Transverse colon (tissue), 3 donors: ENCODE measurements around the gene GRAMD1B.

Experiments used
- POLR2A ChIP-seq: fragments of 450-650 bp; IDR thresholded peaks from one replicate; pipeline ENCODE4 v1.6.1; 2016; ENCODE audit warnings: antibody characterized with exemption, mild to moderate bottlenecking, moderate library complexity
- TF ChIP-seq, protein P1 (sequence below), 5 experiments: fragments of 200-600 bp in 3 of 5; fragments of 450-650 bp in 2 of 5; sonication (generic) in 3 of 5; IDR thresholded peaks; 1 replicate in 2 of 5; 2 replicates in 3 of 5; pipeline ENCODE4 v1.5.1; 2016 to 2017; ENCODE audit warnings: antibody characterized with exemption in 5 of 5, inconsistent platforms in 3 of 5, mild to moderate bottlenecking in 2 of 5, moderate library complexity in 1 of 5

DNA sequence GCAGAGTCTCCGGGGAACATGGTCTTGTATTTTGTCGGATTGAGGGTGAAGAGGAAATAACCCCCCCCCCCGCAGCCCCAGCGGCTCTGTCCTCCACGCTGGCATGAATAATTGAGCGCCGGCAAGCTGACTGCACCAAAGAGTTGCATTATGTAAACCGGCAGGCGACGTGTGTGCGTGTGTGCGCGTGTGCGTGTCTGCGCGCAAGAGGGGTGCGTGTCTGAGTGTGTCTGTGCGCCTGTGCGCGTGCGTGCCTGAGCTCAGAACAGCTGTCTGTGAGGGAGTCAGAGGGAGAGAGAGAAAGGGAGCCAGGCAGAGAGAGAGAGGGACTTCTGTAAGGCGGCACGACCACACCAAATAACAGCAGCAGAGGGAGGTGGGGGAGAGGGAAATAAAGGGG lies 129.9 kb downstream of the GRAMD1B start:
- TF ChIP-seq POLR2A: no peak
- TF ChIP-seq, protein P1, sequence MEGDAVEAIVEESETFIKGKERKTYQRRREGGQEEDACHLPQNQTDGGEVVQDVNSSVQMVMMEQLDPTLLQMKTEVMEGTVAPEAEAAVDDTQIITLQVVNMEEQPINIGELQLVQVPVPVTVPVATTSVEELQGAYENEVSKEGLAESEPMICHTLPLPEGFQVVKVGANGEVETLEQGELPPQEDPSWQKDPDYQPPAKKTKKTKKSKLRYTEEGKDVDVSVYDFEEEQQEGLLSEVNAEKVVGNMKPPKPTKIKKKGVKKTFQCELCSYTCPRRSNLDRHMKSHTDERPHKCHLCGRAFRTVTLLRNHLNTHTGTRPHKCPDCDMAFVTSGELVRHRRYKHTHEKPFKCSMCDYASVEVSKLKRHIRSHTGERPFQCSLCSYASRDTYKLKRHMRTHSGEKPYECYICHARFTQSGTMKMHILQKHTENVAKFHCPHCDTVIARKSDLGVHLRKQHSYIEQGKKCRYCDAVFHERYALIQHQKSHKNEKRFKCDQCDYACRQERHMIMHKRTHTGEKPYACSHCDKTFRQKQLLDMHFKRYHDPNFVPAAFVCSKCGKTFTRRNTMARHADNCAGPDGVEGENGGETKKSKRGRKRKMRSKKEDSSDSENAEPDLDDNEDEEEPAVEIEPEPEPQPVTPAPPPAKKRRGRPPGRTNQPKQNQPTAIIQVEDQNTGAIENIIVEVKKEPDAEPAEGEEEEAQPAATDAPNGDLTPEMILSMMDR (IDR thresholded peaks at IDR 0.05): no peak
